SK-N-SH treated with all-trans-retinoic acid at 6 μM for 48 hours (cell line): ENCODE data around the gene TMEM178B.
"Not testable (repeated sequence)": the region's sequence is repeated elsewhere in the genome, so short reads cannot be mapped to it uniquely, and the experiment has no call there.

Experiments
- ATAC-seq: fragments of 200-7000 bp; cut with Tn5 transposase; 3 replicates; pipeline ENCODE4 v1.9.1; 2020; ENCODE audit warnings: mild to moderate bottlenecking, moderate library complexity
- ARNTL ChIP-seq: fragments of 450-650 bp; formaldehyde crosslinking; IDR thresholded peaks from 2 replicates; pipeline ENCODE4 v1.5.0; 2020; ENCODE audit warnings: low read depth, mild to moderate bottlenecking, moderate library complexity, borderline replicate concordance
- BACH2 ChIP-seq: fragments of 250-450 bp; sonication (Bioruptor Pico); IDR thresholded peaks from 2 replicates; pipeline ENCODE4 v1.9.0; 2021; ENCODE audit warnings: mild to moderate bottlenecking, borderline replicate concordance
- CSDC2 ChIP-seq: fragments of 250-450 bp; sonication (Bioruptor Pico); IDR thresholded peaks from 2 replicates; pipeline ENCODE4 v1.5.0; 2020; ENCODE audit warnings: mild to moderate bottlenecking, moderate library complexity
- GLIS3 ChIP-seq: fragments of 250-450 bp; sonication (Bioruptor Pico); IDR thresholded peaks from 2 replicates; pipeline ENCODE4 v1.5.0; 2020; ENCODE audit warnings: mild to moderate bottlenecking, moderate library complexity
- ISL1 ChIP-seq: fragments of 250-450 bp; sonication (Bioruptor Pico); IDR thresholded peaks from 2 replicates; pipeline ENCODE4 v2.1.2; 2022; ENCODE audit warnings: mild to moderate bottlenecking, moderate library complexity
- OSR1 ChIP-seq: fragments of 250-450 bp; sonication (Bioruptor Pico); IDR thresholded peaks from 2 replicates; pipeline ENCODE4 v1.8.0; 2022; ENCODE audit warnings: moderate library complexity, mild to moderate bottlenecking, inconsistent platforms
- PPARA ChIP-seq: fragments of 250-450 bp; sonication (Bioruptor Pico); IDR thresholded peaks from 2 replicates; pipeline ENCODE4 v1.5.0; 2020; ENCODE audit warnings: mild to moderate bottlenecking, borderline replicate concordance
- RARB ChIP-seq: fragments of 250-450 bp; sonication (Bioruptor Pico); IDR thresholded peaks from 2 replicates; pipeline ENCODE4 v1.8.0; 2021; ENCODE audit warnings: mild to moderate bottlenecking, moderate library complexity
- SNAI2 ChIP-seq: fragments of 250-450 bp; sonication (Bioruptor Pico); IDR thresholded peaks from 2 replicates; pipeline ENCODE4 v1.5.0; 2020; ENCODE audit warnings: mild to moderate bottlenecking, moderate library complexity
- TOX ChIP-seq: fragments of 250-450 bp; sonication (Bioruptor Pico); IDR thresholded peaks from 2 replicates; pipeline ENCODE4 v1.8.0; 2021; ENCODE audit warnings: mild to moderate bottlenecking, moderate library complexity, borderline replicate concordance
- ZC3H10 ChIP-seq: fragments of 250-450 bp; sonication (Bioruptor Pico); IDR thresholded peaks from 2 replicates; pipeline ENCODE4 v1.5.1; 2021; ENCODE audit warnings: mild to moderate bottlenecking, moderate library complexity
- ZFP3 ChIP-seq: fragments of 250-450 bp; sonication (Bioruptor Pico); IDR thresholded peaks from 2 replicates; pipeline ENCODE4 v1.5.0; 2020; ENCODE audit warnings: mild to moderate bottlenecking, moderate library complexity
- ZFP30 ChIP-seq: fragments of 450-650 bp; formaldehyde crosslinking; IDR thresholded peaks from 2 replicates; pipeline ENCODE4 v1.5.0; 2022; ENCODE audit warnings: mild to moderate bottlenecking, moderate library complexity
- ZNF565 ChIP-seq: fragments of 450-650 bp; formaldehyde crosslinking; conservative IDR thresholded peaks from 2 replicates; pipeline ENCODE4 v1.5.0; 2020; ENCODE audit warnings: low read depth, mild to moderate bottlenecking, moderate library complexity
- ZNF70 ChIP-seq: fragments of 450-650 bp; formaldehyde crosslinking; IDR thresholded peaks from 2 replicates; pipeline ENCODE4 v1.5.0; 2020; ENCODE audit warnings: mild to moderate bottlenecking, moderate library complexity
- ZNF8 ChIP-seq: fragments of 450-650 bp; formaldehyde crosslinking; IDR thresholded peaks from 2 replicates; pipeline ENCODE4 v1.5.0; 2020; ENCODE audit warnings: mild to moderate bottlenecking, moderate library complexity
- TF ChIP-seq, protein P1 (sequence below): fragments of 250-450 bp; sonication (Bioruptor Pico); IDR thresholded peaks from 2 replicates; pipeline ENCODE4 v1.8.0; 2020; ENCODE audit warnings: mild to moderate bottlenecking, moderate library complexity, borderline replicate concordance
- TF ChIP-seq, protein P2 (sequence below): fragments of 250-450 bp; sonication (Bioruptor Pico); IDR thresholded peaks from 2 replicates; pipeline ENCODE4 v1.5.0; 2020; ENCODE audit warnings: mild to moderate bottlenecking, moderate library complexity
- TF ChIP-seq, protein P3 (sequence below): fragments of 250-450 bp; sonication (Bioruptor Pico); IDR thresholded peaks from 2 replicates; pipeline ENCODE4 v1.5.1; 2021; ENCODE audit warnings: mild to moderate bottlenecking, moderate library complexity
- TF ChIP-seq, protein P4 (sequence below): fragments of 250-450 bp; sonication (Bioruptor Pico); IDR thresholded peaks from 2 replicates; pipeline ENCODE4 v1.8.0; 2021; ENCODE audit warnings: low read depth, mild to moderate bottlenecking, moderate library complexity, borderline replicate concordance

TMEM178B gene

DNA sequence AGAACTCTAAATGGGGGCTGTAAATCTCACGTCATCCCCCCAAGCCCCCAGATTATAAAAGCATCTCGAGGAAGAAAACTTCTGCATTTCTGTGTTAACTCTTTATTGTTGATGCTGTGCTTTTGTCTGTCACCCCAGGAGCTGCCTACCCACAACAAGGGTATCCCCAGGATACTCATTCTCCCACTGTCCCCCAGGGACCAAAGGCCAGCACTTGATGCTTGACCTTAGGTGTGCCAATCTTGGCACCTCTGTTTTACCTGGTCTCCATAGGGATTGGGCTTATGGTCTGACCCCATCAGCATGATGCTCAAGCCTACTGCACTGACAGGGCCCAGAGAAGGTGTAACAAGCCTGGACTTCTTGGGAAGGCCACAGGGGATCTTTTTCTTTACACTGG, 251.4 kb downstream of the TMEM178B start:
- no peak for TF ChIP-seq PPARA (CRISPR knock-in tag)
- TF ChIP-seq, protein P1, sequence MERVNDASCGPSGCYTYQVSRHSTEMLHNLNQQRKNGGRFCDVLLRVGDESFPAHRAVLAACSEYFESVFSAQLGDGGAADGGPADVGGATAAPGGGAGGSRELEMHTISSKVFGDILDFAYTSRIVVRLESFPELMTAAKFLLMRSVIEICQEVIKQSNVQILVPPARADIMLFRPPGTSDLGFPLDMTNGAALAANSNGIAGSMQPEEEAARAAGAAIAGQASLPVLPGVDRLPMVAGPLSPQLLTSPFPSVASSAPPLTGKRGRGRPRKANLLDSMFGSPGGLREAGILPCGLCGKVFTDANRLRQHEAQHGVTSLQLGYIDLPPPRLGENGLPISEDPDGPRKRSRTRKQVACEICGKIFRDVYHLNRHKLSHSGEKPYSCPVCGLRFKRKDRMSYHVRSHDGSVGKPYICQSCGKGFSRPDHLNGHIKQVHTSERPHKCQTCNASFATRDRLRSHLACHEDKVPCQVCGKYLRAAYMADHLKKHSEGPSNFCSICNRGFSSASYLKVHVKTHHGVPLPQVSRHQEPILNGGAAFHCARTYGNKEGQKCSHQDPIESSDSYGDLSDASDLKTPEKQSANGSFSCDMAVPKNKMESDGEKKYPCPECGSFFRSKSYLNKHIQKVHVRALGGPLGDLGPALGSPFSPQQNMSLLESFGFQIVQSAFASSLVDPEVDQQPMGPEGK (CRISPR knock-in tag): no peak
- no peak for TF ChIP-seq ZNF8
- TF ChIP-seq ZFP30 (CRISPR knock-in tag): no peak
- no peak for TF ChIP-seq ZC3H10 (CRISPR knock-in tag)
- TF ChIP-seq, protein P2, sequence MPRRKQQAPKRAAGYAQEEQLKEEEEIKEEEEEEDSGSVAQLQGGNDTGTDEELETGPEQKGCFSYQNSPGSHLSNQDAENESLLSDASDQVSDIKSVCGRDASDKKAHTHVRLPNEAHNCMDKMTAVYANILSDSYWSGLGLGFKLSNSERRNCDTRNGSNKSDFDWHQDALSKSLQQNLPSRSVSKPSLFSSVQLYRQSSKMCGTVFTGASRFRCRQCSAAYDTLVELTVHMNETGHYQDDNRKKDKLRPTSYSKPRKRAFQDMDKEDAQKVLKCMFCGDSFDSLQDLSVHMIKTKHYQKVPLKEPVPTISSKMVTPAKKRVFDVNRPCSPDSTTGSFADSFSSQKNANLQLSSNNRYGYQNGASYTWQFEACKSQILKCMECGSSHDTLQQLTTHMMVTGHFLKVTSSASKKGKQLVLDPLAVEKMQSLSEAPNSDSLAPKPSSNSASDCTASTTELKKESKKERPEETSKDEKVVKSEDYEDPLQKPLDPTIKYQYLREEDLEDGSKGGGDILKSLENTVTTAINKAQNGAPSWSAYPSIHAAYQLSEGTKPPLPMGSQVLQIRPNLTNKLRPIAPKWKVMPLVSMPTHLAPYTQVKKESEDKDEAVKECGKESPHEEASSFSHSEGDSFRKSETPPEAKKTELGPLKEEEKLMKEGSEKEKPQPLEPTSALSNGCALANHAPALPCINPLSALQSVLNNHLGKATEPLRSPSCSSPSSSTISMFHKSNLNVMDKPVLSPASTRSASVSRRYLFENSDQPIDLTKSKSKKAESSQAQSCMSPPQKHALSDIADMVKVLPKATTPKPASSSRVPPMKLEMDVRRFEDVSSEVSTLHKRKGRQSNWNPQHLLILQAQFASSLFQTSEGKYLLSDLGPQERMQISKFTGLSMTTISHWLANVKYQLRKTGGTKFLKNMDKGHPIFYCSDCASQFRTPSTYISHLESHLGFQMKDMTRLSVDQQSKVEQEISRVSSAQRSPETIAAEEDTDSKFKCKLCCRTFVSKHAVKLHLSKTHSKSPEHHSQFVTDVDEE: no peak
- TF ChIP-seq ZFP3 (CRISPR knock-in tag): no peak
- TF ChIP-seq, protein P3, sequence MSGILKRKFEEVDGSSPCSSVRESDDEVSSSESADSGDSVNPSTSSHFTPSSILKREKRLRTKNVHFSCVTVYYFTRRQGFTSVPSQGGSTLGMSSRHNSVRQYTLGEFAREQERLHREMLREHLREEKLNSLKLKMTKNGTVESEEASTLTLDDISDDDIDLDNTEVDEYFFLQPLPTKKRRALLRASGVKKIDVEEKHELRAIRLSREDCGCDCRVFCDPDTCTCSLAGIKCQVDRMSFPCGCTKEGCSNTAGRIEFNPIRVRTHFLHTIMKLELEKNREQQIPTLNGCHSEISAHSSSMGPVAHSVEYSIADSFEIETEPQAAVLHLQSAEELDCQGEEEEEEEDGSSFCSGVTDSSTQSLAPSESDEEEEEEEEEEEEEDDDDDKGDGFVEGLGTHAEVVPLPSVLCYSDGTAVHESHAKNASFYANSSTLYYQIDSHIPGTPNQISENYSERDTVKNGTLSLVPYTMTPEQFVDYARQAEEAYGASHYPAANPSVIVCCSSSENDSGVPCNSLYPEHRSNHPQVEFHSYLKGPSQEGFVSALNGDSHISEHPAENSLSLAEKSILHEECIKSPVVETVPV: no peak
- TF ChIP-seq GLIS3 (CRISPR knock-in tag): no peak
- TF ChIP-seq CSDC2: no peak
- TF ChIP-seq, all 23 proteins: peak for 0
- ATAC-seq: no peak

DNA sequence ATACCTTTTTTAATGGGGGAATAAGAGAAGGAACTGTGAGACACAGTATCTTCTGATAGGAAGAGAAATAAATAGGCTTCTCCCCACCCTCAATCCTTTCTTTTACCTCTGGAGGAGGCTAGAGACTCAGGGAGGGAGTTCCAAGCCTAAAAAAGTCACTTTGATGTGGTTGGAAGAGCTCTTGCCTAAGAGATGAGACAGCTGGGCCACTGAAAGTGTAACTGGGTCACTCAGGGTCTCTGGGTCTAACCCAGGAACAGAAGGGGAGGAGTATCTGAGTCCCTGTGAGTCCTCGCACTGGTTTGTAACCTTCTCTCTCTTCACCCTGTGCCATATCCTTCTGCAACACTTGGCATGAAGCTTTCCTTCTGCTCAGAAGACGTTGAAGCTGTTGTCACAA, 254.4 kb downstream of the TMEM178B start:
- ATAC-seq: no peak

DNA sequence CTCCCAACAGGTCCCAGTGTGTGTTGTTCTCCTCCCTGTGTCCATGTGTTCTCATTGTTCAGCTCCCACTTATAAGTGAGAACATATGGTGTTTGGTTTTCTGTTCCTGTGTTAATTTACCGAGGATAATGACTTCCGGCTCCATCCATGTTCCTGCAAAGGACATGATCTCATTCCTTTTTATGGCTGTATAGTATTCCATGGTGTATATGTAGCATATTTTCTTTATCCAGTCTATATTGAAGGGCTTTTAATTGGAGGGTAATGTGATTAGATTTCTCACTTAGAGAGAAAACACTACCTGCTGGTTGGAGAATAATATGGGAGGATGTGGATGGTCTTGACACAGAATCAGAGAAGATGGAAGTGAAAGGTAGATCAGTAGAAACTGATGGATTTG, 256.4 kb downstream of the TMEM178B start:
- not testable (repeated sequence) for ATAC-seq

More for the DNA sequence above, 254.4 kb downstream of the TMEM178B start:
- no peak for TF ChIP-seq BACH2 (CRISPR knock-in tag)
- TF ChIP-seq OSR1 (CRISPR knock-in tag): no peak
- no peak for TF ChIP-seq TOX
- no peak for TF ChIP-seq ZNF70
- no peak for TF ChIP-seq ZFP30 (CRISPR knock-in tag)
- no peak for TF ChIP-seq RARB (CRISPR knock-in tag)
- no peak for TF ChIP-seq ZFP3 (CRISPR knock-in tag)
- no peak for TF ChIP-seq ZC3H10 (CRISPR knock-in tag)
- no peak for TF ChIP-seq ISL1 (CRISPR knock-in tag)
- TF ChIP-seq GLIS3 (CRISPR knock-in tag): no peak
- no peak for TF ChIP-seq CSDC2
- TF ChIP-seq, protein P4, sequence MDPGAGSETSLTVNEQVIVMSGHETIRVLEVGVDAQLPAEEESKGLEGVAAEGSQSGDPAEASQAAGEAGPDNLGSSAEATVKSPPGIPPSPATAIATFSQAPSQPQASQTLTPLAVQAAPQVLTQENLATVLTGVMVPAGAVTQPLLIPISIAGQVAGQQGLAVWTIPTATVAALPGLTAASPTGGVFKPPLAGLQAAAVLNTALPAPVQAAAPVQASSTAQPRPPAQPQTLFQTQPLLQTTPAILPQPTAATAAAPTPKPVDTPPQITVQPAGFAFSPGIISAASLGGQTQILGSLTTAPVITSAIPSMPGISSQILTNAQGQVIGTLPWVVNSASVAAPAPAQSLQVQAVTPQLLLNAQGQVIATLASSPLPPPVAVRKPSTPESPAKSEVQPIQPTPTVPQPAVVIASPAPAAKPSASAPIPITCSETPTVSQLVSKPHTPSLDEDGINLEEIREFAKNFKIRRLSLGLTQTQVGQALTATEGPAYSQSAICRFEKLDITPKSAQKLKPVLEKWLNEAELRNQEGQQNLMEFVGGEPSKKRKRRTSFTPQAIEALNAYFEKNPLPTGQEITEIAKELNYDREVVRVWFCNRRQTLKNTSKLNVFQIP: no peak
- TF ChIP-seq ARNTL (CRISPR knock-in tag): no peak
- TF ChIP-seq, protein P1 (CRISPR knock-in tag): no peak
- TF ChIP-seq ZNF8: no peak
- TF ChIP-seq ZNF565 (CRISPR knock-in tag): no peak
- no peak for TF ChIP-seq SNAI2 (CRISPR knock-in tag)

DNA sequence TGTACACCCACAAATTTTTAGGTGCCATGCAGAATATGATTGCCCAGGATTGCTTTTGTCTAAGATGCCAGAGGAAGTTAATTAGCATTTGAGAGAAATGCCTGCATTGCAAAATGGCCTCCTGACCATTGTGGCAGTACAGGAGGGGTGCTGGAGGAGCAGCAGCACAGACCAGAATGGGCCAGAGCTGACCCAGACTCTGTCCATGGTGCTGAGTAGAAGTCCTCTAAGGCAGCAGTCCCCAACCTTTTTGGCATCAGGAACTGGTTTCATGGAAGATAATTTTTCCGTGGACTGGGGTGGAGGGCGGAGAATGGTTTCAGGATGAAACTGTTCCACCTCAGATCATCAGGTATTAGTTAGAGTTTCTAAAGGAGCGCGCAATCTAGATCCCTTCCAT, 259.6 kb downstream of the TMEM178B start:
- ATAC-seq: no peak
- no peak for TF ChIP-seq ARNTL (CRISPR knock-in tag)
